K562 (cell line): ENCODE measurements around the gene SLC22A23. TPM values are rescaled to one million over a fixed set of nuclear protein-coding genes. Genes with fewer than 3 reads are reported as not detected.

ENCODE experiments used
- CEBPG ChIP-seq, 3 experiments: fragments of 200-800 bp in 1 of 3; sonication (Bioruptor generic) in 1 of 3; sonication (generic) in 1 of 3; formaldehyde crosslinking in 1 of 3; IDR thresholded peaks in 2 of 3; conservative IDR thresholded peaks in 1 of 3; 2 replicates each; pipeline versions ENCODE4 v1.6.1 to v1.8.0; 2016 to 2022; ENCODE audit warnings: missing compliant biosample characterization in 2 of 3, missing genetic modification characterization in 2 of 3, mild to moderate bottlenecking in 1 of 3, missing genetic modification reagents in 1 of 3
- CREM ChIP-seq: IDR thresholded peaks from 2 replicates; pipeline ENCODE4 v1.6.1; 2014; ENCODE audit warnings: antibody characterized with exemption, low read depth
- ESRRB ChIP-seq: fragments of 250-450 bp; sonication (Bioruptor Pico); IDR thresholded peaks from 2 replicates; pipeline ENCODE4 v1.5.0; 2020; ENCODE audit warnings: mild to moderate bottlenecking, moderate library complexity, borderline replicate concordance
- FOXK1 ChIP-seq: sonication (generic); formaldehyde crosslinking; IDR thresholded peaks from 2 replicates; pipeline ENCODE4 v1.8.0; 2022; ENCODE audit warnings: missing genetic modification reagents, mild to moderate bottlenecking, borderline replicate concordance
- HDGF ChIP-seq: fragments of 450-650 bp; IDR thresholded peaks from 2 replicates; pipeline ENCODE4 v1.6.1; 2016
- MEIS2 ChIP-seq: fragments of 450-650 bp; IDR thresholded peaks from 2 replicates; pipeline ENCODE4 v1.6.1; 2014; ENCODE audit warnings: mild to moderate bottlenecking; ENCODE audit not compliant: partially characterized antibody
- RAD21 ChIP-seq, 2 experiments: fragments of 250-450 bp in 1 of 2; fragments of 450-650 bp in 1 of 2; sonication (Bioruptor Pico) in 1 of 2; formaldehyde crosslinking in 1 of 2; IDR thresholded peaks in 1 of 2; conservative IDR thresholded peaks in 1 of 2; 2 replicates each; pipeline versions ENCODE4 v1.4.0 to v1.8.0; 2020 to 2022; ENCODE audit warnings: mild to moderate bottlenecking in 2 of 2, moderate library complexity in 1 of 2
- SMARCA4 ChIP-seq: fragments of 450-650 bp; IDR thresholded peaks from 2 replicates; pipeline ENCODE4 v1.6.1; 2016
- SREBF1 ChIP-seq: fragments of 150-350 bp; IDR thresholded peaks from 2 replicates; pipeline ENCODE4 v1.6.1; 2014; ENCODE audit warnings: antibody characterized with exemption, low read depth, low read length, borderline replicate concordance
- TCF3 ChIP-seq: sonication (generic); formaldehyde crosslinking; IDR thresholded peaks from 2 replicates; pipeline ENCODE4 v1.4.0; 2020; ENCODE audit warnings: mild to moderate bottlenecking, missing genetic modification reagents
- ZNF316 ChIP-seq: fragments of 450-650 bp; IDR thresholded peaks from 2 replicates; pipeline ENCODE4 v1.6.1; 2016
- polyA plus RNA-seq, 8 experiments: library from polyadenylated mRNA; depleted of rRNA in 4 of 8; stranded (reverse) in 5 of 8; unstranded in 3 of 8; fragments of >200 nt; fragmentation: Nextera tagmentation in 2 of 8; fragmentation: Illumina TruSeq in 1 of 8; extraction: Ambion mirVana in 2 of 8; extraction: Trizol in 1 of 8; gene quantifications; 2 replicates each; pipeline versions ENCODE4 v1.2.1 to v1.2.3, GENCODE V29; 2011 to 2014; ENCODE audit warnings: inconsistent platforms in 1 of 8, missing spikeins in 1 of 8
- total RNA-seq, 7 experiments: library from RNA; depleted of rRNA in 6 of 7; stranded (reverse); fragments of >200 nt in 6 of 7; fragmentation: Illumina TruSeq in 2 of 7; extraction: Trizol in 2 of 7; gene quantifications; 2 replicates each; pipeline versions ENCODE4 v1.2.1 to v1.2.3, GENCODE V29; 2011 to 2021; ENCODE audit warnings: low replicate concordance in 1 of 7
- TF ChIP-seq, protein P1 (sequence below): fragments of 450-650 bp; IDR thresholded peaks from 2 replicates; pipeline ENCODE4 v1.7.1; 2018; ENCODE audit warnings: mild to moderate bottlenecking, low read depth; ENCODE audit not compliant: partially characterized antibody
- TF ChIP-seq, protein P2 (sequence below): fragments of 250-450 bp; sonication (Bioruptor Pico); IDR thresholded peaks from 2 replicates; pipeline ENCODE4 v1.8.0; 2021; ENCODE audit warnings: moderate library complexity, mild to moderate bottlenecking, inconsistent platforms
- TF ChIP-seq, protein P3 (sequence below), 2 experiments: fragments of 450-650 bp in 1 of 2; sonication (generic) in 1 of 2; formaldehyde crosslinking in 1 of 2; IDR thresholded peaks in 1 of 2; conservative IDR thresholded peaks in 1 of 2; 2 replicates each; pipeline versions ENCODE4 v1.6.1 to v1.8.1; 2016 to 2023; ENCODE audit warnings: mild to moderate bottlenecking in 2 of 2, moderate library complexity in 2 of 2, inconsistent platforms in 1 of 2, missing genetic modification reagents in 1 of 2
- TF ChIP-seq, protein P4 (sequence below): fragments of 250-450 bp; sonication (Bioruptor Pico); IDR thresholded peaks from 2 replicates; pipeline ENCODE4 v1.8.0; 2022; ENCODE audit warnings: moderate library complexity, mild to moderate bottlenecking, inconsistent platforms
- TF ChIP-seq, protein P5 (sequence below), 2 experiments: IDR thresholded peaks in 1 of 2; conservative IDR thresholded peaks in 1 of 2; 2 replicates each; pipeline ENCODE4 v1.6.1; 2016; ENCODE audit warnings: low read depth in 2 of 2, mild to moderate bottlenecking in 1 of 2, missing compliant biosample characterization in 1 of 2, missing genetic modification characterization in 1 of 2, moderate library complexity in 1 of 2

Gene SLC22A23
- total and polyA plus RNA-seq, 9 of the 15 experiments (the other 6 are each of a cell fraction or from before 2014, with no cell fraction given): 0.30 to 8.7 (median 2.5) TPM

DNA sequence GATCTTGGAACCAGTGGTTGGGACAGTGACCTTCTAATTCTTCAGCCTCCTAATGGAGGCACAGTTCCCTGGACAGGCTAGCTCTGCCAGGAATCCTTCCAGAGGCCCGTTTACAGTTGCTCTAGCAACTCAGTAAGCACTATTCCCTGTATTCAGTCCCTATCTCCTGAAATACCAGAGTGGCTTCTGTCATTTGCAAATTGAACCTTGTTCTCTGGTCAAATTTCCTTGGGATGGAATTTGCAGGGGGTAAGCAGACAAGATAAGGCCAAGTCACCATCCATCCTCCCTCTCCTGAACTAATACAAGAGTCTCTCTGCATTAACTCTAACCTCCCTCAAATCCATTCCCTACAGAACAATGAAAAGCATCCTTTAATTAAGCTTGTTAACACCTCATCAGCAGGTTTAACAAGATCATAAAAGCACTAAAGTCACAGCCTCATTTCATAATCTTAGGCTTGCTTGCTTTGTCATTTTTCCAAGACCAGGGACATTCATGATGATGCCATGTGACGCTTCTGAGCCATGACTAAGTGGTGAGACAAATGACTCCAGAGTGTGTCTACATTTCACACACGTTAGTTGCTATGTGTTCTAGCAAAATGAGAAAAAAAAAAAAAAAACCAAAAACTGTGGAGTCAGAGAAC, 37.1 kb downstream of the SLC22A23 start (continued):
- TF ChIP-seq, protein P1, sequence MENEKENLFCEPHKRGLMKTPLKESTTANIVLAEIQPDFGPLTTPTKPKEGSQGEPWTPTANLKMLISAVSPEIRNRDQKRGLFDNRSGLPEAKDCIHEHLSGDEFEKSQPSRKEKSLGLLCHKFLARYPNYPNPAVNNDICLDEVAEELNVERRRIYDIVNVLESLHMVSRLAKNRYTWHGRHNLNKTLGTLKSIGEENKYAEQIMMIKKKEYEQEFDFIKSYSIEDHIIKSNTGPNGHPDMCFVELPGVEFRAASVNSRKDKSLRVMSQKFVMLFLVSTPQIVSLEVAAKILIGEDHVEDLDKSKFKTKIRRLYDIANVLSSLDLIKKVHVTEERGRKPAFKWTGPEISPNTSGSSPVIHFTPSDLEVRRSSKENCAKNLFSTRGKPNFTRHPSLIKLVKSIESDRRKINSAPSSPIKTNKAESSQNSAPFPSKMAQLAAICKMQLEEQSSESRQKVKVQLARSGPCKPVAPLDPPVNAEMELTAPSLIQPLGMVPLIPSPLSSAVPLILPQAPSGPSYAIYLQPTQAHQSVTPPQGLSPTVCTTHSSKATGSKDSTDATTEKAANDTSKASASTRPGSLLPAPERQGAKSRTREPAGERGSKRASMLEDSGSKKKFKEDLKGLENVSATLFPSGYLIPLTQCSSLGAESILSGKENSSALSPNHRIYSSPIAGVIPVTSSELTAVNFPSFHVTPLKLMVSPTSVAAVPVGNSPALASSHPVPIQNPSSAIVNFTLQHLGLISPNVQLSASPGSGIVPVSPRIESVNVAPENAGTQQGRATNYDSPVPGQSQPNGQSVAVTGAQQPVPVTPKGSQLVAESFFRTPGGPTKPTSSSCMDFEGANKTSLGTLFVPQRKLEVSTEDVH: no peak
- no peak for TF ChIP-seq TCF3
- TF ChIP-seq FOXK1: no peak
- TF ChIP-seq, protein P2, sequence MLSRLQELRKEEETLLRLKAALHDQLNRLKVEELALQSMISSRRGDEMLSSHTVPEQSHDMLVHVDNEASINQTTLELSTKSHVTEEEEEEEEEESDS (CRISPR knock-in tag): no peak
- TF ChIP-seq CREM: 0 out of 2 replicates have a peak, but pooled peaks have one; percentile 23
- no peak for TF ChIP-seq CEBPG (CRISPR knock-in tag; IDR thresholded peaks at IDR 0.05)
- peak in 1 of 2 experiments; percentile 60; a peak in 1 of 4 replicates for TF ChIP-seq CEBPG (tag; conservative IDR thresholded peaks at IDR 0.05 in 1 of 2, IDR thresholded peaks at IDR 0.05 in 1 of 2)
- TF ChIP-seq, protein P3, sequence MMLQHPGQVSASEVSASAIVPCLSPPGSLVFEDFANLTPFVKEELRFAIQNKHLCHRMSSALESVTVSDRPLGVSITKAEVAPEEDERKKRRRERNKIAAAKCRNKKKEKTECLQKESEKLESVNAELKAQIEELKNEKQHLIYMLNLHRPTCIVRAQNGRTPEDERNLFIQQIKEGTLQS (IDR thresholded peaks at IDR 0.05): peak; percentile 64
- TF ChIP-seq, protein P3 (CRISPR knock-in tag; conservative IDR thresholded peaks at IDR 0.05): no peak
- TF ChIP-seq SREBF1: no peak
- TF ChIP-seq MEIS2: no peak
- 0 out of 4 replicates have a peak, but pooled peaks of 1 of the 2 experiments have one; percentile 6 for TF ChIP-seq RAD21 (CRISPR knock-in tag; conservative IDR thresholded peaks at IDR 0.05 in 1 of 2, IDR thresholded peaks at IDR 0.05 in 1 of 2)
- peak; percentile 32; the same call in 1 of the 2 replicates for TF ChIP-seq SMARCA4
- 0 out of 2 replicates have a peak, but pooled peaks have one; percentile 13 for TF ChIP-seq ZNF316
- 0 out of 2 replicates have a peak, but pooled peaks have one; percentile 66 for TF ChIP-seq HDGF
- TF ChIP-seq ESRRB: no peak
- TF ChIP-seq, protein P4, sequence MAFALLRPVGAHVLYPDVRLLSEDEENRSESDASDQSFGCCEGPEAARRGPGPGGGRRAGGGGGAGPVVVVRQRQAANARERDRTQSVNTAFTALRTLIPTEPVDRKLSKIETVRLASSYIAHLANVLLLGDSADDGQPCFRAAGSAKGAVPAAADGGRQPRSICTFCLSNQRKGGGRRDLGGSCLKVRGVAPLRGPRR (CRISPR knock-in tag): no peak
- TF ChIP-seq, protein P5, sequence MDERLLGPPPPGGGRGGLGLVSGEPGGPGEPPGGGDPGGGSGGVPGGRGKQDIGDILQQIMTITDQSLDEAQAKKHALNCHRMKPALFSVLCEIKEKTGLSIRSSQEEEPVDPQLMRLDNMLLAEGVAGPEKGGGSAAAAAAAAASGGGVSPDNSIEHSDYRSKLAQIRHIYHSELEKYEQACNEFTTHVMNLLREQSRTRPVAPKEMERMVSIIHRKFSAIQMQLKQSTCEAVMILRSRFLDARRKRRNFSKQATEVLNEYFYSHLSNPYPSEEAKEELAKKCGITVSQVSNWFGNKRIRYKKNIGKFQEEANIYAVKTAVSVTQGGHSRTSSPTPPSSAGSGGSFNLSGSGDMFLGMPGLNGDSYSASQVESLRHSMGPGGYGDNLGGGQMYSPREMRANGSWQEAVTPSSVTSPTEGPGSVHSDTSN (CRISPR knock-in tag; IDR thresholded peaks at IDR 0.05; ENCODE audit: low read depth): no peak
- TF ChIP-seq, protein P5 (tag; conservative IDR thresholded peaks at IDR 0.05; ENCODE audit: low read depth): peak; percentile 32; the same call in 1 of the 2 replicates
